Skeletal muscle satellite cell (primary cell): ENCODE results near the gene PRSS48.

ENCODE experiments used
- H3K27me3 ChIP-seq: 2 replicates; pipeline ENCODE4 v1.7.0; 2013; ENCODE audit warnings: low read length; ENCODE audit not compliant: control insufficient read depth, insufficient read depth
- H3K36me3 ChIP-seq: 2 replicates; pipeline ENCODE4 v1.7.0; 2013; ENCODE audit warnings: mild to moderate bottlenecking, control low read depth, low read length; ENCODE audit not compliant: insufficient read depth
- H3K4me1 ChIP-seq: 2 replicates; pipeline ENCODE4 v1.7.0; 2013; ENCODE audit warnings: low read length; ENCODE audit not compliant: control insufficient read depth, insufficient read depth
- H3K4me2 ChIP-seq: 2 replicates; pipeline ENCODE4 v1.7.0; 2013; ENCODE audit warnings: mild to moderate bottlenecking, low read length
- H3K4me3 ChIP-seq: 2 replicates; pipeline ENCODE4 v1.7.0; 2013; ENCODE audit warnings: low read length
- H3K9ac ChIP-seq: 2 replicates; pipeline ENCODE4 v1.7.0; 2013; ENCODE audit warnings: mild to moderate bottlenecking, low read depth, low read length, moderate library complexity
- H3K9me3 ChIP-seq: replicated peaks from 2 replicates; pipeline ENCODE4 v1.7.0; 2013; ENCODE audit warnings: mild to moderate bottlenecking, control low read depth, low read length

PRSS48 gene

DNA sequence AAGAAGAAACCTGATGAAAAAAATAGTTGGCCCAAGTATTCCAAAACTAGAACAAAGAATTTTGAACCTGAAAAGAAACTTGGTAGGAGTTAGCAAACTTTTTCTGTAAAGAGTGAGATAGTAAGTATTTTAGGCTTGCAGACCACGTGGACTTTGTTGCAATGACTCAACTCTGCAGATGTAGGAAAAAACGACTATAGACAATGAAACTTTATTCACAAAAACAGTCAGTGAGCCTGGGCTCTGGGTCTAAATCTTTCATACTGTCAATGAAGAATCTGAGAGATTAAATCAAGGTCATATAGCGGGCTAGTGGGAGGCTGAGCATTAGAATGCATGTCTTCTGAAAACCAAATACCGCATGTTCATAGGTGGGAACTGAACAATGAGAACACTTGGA lies 25.5 kb downstream of the PRSS48 start:
- Histone ChIP-seq H3K27me3 (no peaks in the 10 kb centered on the region), H3K9ac (no peak overlapping the region), H3K4me1 (peaks cover 12% of the 10 kb centered on the region), H3K9me3 (no peaks in the 10 kb centered on the region), H3K4me3 (no peak overlapping the region), H3K36me3 (no peaks in the 10 kb centered on the region), H3K4me2 (no peak overlapping the region)

DNA sequence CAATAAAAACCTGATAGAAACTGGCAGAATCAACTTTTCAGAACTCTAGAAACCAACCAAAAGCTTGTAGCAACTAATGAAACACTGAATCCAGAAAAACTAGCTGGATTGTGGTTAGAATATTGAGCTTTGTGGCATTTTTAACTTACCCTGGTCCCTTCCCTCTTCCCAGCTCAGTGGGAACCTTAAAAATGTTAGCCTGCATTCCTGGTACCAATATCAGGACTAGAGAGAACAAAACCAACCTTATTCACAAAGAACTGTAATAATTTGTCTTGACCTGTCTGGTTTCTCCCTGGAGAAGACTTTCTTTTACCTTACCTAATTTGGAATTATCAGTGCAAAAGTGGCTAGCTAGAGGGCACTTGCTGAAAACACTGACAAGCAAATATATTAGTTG lies 27.3 kb downstream of the PRSS48 start:
- no peak overlapping the region for H3K9ac ChIP-seq
- peaks cover 12% of the 10 kb centered on the region for H3K4me1 ChIP-seq
- H3K9me3 ChIP-seq, result no peaks in the 10 kb centered on the region
- H3K4me3 ChIP-seq, result no peak overlapping the region
- H3K27me3 ChIP-seq, result no peaks in the 10 kb centered on the region
- H3K4me2 ChIP-seq, result no peak overlapping the region
- H3K36me3 ChIP-seq, result no peaks in the 10 kb centered on the region

DNA sequence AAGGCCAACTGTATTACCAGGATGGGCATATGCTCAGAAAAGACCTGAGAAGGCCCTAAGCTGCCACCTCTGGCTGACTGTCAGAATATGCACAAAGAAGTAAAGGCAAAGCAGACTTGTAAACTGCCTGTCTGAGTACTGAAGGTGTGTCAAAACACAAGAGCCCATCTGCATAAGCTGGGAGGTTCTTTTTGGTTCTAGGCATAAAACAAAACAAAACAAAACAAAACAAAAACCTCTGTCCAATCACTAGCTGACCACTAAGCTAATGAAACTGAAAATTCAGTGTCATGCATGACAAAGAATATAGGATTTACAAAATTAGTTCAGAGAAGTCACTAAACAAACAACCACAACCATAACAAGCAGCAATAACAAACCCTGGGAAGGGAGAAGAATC lies 27.8 kb downstream of the PRSS48 start:
- H3K9ac ChIP-seq, result no peak overlapping the region

DNA sequence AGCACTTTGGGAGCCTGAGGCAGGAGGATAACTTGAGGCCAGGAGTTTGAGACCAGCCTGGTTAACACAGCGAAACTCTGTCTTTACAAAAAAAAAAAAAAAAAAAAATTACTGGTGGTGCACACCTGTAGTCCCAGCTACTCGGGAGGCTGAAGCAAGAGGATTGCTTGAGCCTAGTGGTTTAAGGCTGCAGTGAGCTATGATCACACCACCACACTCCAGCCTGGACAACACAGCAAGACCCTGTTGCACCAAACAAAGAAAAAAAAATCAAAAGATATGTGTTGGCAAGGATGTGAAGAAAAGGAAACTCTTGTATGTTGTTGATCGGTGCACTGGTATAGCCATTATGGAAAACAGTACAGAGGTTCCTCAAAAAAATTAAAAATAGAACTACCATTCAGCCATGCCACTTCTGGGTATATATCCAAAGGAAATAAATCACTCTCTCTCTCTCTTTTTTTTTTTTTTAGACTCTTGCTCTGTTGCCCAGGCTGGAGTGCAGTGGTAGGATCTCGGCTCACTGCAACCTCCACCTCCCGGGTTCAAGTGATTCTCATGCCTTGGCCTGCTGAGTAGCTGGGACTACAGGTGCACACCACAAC lies 33.3 kb downstream of the PRSS48 start:
- Histone ChIP-seq H3K9ac (no peak overlapping the region), H3K4me3 (no peak overlapping the region)

More for the DNA sequence above, 27.8 kb downstream of the PRSS48 start:
- Histone ChIP-seq H3K4me2 (no peak overlapping the region), H3K36me3 (no peaks in the 10 kb centered on the region), H3K4me1 (peaks cover 12% of the 10 kb centered on the region), H3K4me3 (no peak overlapping the region), H3K9me3 (no peaks in the 10 kb centered on the region), H3K27me3 (no peaks in the 10 kb centered on the region)

DNA sequence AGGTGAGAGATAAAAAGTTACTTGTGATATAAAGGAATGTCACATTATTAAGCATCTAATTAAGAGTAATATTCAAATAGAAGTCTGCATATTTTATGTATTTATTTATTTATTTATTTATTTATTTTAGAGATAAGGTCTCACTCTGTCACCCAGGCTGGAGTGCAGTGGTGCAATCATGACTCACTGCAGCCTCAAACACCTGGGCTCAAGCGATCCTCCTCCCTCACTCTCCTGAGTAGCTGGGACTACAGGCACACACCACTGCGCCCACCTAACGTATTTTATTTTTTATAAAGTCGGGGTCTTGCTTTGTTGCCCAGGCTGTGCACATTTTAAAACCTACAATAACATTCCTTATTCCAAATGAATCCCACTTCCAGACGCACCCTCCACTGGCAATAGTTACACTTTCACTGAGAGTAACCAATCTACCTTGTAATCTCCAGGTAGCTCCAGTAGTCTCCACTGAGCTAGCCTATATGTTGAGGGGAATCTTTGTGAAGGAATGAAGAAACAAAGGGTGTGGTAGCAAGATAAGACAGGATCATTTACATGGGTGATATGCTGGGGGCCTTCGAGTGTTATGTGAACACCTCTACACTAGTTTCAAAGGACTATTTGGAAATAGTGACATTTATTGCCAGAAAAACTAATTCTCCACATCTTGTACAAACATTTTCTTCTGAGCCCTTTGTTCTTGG lies 36.5 kb downstream of the PRSS48 start:
- Histone ChIP-seq H3K27me3 (no peaks in the 10 kb centered on the region), H3K4me3 (no peak overlapping the region), H3K36me3 (no peaks in the 10 kb centered on the region), H3K9ac (no peak overlapping the region), H3K4me2 (no peak overlapping the region), H3K4me1 (peaks cover 16% of the 10 kb centered on the region), H3K9me3 (no peaks in the 10 kb centered on the region)

More for the DNA sequence above, 33.3 kb downstream of the PRSS48 start:
- H3K4me2 ChIP-seq, result no peak overlapping the region
- no peaks in the 10 kb centered on the region for H3K36me3 ChIP-seq
- no peaks in the 10 kb centered on the region for H3K27me3 ChIP-seq
- H3K4me1 ChIP-seq, result peaks cover 14% of the 10 kb centered on the region
- H3K9me3 ChIP-seq, result no peaks in the 10 kb centered on the region

DNA sequence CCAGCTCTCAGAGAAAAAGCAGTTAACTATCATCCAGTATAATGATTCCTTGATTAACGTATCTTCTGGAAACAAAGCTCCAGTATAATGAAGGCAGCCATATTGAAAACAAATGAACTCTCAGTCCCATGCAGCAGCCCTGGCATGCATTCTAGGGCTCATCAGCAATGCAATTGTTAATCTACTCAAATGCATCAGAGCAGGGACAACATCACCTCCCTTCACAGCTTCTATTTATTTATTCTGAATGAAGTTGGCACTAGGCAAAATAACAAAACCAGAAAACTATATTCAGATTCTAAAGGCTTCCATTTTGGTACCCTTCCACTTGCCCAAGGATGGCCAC lies 37.0 kb downstream of the PRSS48 start:
- no peak overlapping the region for H3K4me3 ChIP-seq
- no peaks in the 10 kb centered on the region for H3K27me3 ChIP-seq
- no peaks in the 10 kb centered on the region for H3K36me3 ChIP-seq
- H3K4me1 ChIP-seq, result peaks cover 16% of the 10 kb centered on the region
- H3K9ac ChIP-seq, result no peak overlapping the region
- no peaks in the 10 kb centered on the region for H3K9me3 ChIP-seq
- H3K4me2 ChIP-seq, result no peak overlapping the region

DNA sequence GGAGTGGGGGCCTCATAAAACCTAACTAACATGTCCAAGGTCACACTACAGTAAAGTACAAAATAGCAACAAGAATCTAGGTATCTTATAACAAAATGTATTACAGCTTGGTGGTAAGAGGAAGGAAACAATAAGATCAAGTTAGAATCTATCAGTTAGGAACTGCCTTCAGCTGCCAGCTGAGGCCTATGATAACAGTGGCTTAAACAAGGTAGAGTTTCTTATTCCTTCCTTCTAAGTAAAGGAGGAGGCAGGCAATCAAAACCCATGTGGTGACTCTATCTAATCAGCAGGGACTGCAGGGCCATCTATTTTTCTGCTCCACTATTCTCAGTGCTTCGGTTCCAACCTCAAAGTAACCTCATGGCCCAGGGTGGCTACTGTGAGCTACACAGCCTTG lies 37.5 kb downstream of the PRSS48 start:
- Histone ChIP-seq H3K27me3 (no peaks in the 10 kb centered on the region), H3K9ac (no peak overlapping the region), H3K9me3 (no peaks in the 10 kb centered on the region)

DNA sequence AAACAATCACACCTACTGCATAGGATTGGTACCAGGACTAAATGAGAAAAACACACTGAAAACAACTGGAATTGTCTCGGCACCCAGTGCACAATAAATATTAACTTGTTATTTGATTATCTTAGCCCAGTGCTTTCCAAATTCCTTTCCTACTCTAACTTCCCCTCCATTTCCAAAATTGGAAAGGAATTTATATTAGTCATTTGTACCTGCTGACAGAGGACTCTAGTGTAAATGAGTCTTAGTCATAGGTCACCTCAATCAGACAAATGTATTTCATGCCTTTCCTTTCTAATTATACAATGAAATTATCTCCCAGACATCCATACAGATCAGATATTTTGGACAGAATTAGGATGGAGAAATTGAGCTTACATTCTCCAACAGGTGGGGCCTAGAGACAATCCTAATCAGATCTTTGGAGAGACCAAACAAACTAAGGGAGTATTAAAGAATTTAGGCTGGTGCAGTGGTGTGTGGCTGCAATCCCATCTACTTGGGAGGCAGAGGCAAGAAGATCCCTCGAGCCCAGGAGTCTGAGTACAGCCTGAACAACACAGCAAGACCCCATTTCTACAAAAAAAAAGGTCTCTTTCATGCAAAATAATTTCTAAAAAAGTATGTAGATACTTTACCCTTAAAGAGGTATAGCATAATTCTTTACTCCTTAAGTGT lies 38.4 kb downstream of the PRSS48 start:
- H3K9ac ChIP-seq, result no peak overlapping the region
- H3K4me1 ChIP-seq, result peaks cover 16% of the 10 kb centered on the region
- no peak overlapping the region for H3K4me2 ChIP-seq
- H3K36me3 ChIP-seq, result no peaks in the 10 kb centered on the region
- H3K4me3 ChIP-seq, result no peak overlapping the region
- H3K27me3 ChIP-seq, result no peaks in the 10 kb centered on the region
- H3K9me3 ChIP-seq, result no peaks in the 10 kb centered on the region

More for the DNA sequence above, 37.5 kb downstream of the PRSS48 start:
- Histone ChIP-seq H3K36me3 (no peaks in the 10 kb centered on the region), H3K4me1 (peaks cover 16% of the 10 kb centered on the region), H3K4me3 (no peak overlapping the region), H3K4me2 (no peak overlapping the region)

DNA sequence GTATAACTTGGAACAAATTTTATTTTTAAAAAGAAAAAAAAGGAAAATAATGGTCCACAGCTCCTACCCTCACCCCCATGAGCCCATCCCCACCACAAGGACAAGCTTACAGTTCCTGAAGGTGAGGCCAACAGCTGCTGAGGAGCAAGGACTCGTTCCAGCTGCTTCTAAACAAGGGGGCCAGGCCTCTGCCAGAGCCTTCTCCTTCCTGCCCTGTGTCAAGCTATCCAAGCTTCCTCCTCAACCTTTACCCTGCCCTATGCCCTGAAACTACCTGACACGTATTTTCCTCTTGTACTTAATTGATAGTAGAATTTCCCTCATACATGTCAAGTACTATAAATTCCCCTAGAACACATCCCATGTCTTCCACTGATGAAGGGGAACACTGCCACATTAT lies 39.7 kb downstream of the PRSS48 start:
- H3K4me3 ChIP-seq, result no peak overlapping the region
- no peaks in the 10 kb centered on the region for H3K36me3 ChIP-seq
- no peak overlapping the region for H3K4me2 ChIP-seq
- no peak overlapping the region for H3K9ac ChIP-seq
- no peaks in the 10 kb centered on the region for H3K27me3 ChIP-seq
- H3K4me1 ChIP-seq, result peaks cover 16% of the 10 kb centered on the region
- no peaks in the 10 kb centered on the region for H3K9me3 ChIP-seq

DNA sequence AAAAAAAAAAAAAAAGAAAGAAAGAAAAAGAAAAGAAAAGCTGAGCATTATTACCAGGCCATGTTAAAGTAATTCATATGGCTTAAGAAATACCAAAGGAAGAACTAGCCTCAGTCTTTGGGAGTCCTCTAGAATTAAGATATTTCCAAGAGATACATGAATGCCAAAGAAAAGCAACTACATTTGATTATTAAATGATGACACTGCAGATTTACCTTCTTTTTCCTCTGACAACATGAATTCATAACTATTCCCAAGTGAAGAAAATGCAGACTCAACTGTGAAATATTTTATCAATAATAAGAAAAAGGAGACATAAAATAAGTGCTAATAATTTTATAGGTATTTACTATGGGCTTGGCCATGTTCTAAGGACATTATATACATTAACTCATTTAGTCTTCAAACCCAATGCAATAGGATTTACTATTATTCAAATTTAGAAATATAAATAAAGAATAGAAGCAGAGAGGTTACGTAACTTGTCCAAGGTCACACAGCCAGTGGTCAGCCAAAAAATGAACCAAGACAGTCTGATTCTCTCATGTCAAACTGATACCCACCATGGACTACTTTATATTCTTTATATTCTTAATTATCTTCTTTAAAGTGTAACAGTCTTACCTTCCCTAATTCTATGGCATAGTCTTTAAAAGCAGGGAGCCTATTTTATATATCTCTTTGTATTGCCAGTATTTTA lies 41.5 kb downstream of the PRSS48 start:
- H3K27me3 ChIP-seq, result no peaks in the 10 kb centered on the region
- peaks cover 12% of the 10 kb centered on the region for H3K4me1 ChIP-seq
- no peak overlapping the region for H3K4me2 ChIP-seq
- no peak overlapping the region for H3K9ac ChIP-seq
- H3K4me3 ChIP-seq, result no peak overlapping the region
- no peaks in the 10 kb centered on the region for H3K36me3 ChIP-seq
- H3K9me3 ChIP-seq, result no peaks in the 10 kb centered on the region

DNA sequence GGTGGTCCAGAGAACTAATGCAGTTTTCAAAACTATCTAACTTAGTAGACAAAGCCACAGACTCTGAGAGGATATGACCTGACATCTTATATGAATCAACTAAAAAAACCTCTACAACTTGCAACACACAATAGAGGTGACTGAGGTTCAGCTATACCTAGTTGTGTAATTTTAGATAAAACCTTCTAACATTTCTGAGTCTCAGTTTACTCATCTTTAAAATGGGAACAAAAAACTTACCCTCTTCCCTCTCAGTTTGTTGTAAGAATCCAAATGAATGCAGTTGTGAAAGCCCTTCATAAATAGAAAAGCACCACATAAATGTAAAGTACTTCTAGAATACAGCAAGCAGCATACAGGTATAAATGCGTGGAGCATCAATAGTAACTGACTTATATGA lies 42.5 kb downstream of the PRSS48 start:
- H3K27me3 ChIP-seq, result no peaks in the 10 kb centered on the region
- no peak overlapping the region for H3K4me3 ChIP-seq
- H3K9me3 ChIP-seq, result no peaks in the 10 kb centered on the region
- no peak overlapping the region for H3K9ac ChIP-seq
- H3K4me2 ChIP-seq, result no peak overlapping the region
- H3K36me3 ChIP-seq, result no peaks in the 10 kb centered on the region
- peaks cover 11% of the 10 kb centered on the region for H3K4me1 ChIP-seq
